ENCODE data around the gene FNDC3B.
"Not testable (repeated sequence)": the region's sequence is repeated elsewhere in the genome, so short reads cannot be mapped to it uniquely, and the experiment has no call there.

The FNDC3B gene

DNA sequence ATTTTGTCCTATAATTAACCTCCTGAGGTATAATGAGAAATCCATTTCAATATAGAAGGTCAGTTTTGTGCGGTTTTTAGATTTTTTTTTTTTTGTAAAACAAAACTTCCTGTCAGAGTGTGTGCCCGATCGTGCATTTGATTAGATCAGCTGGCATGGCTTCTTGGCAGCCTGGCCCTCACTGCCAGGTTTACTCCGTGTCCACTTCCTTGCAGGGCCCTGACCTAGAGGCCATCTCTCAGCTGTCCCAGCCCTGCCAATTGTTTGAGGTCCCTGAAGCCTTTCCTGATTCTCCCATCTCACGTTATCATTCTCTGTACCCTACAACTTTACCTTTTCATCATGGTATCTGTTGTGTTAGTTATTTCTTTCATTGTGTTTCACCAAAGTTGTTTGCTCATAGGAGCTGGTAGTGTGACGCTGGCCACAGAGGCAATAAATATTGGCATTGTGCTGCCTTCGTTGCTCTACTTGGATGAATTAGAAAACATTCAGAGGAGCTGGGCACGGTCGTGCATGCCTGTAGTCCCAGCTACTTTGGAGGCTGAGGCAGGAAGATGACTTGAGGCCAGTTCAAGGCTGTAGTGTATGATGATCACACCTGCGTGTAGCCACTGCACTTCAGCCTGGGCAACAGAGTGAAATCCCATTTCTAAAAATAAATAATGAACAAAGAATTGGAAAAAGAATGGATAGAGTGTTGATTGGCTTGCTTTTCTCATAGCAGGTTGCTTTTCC, 206.9 kb downstream of the FNDC3B start:
- DNase-seq, result no peak

DNA sequence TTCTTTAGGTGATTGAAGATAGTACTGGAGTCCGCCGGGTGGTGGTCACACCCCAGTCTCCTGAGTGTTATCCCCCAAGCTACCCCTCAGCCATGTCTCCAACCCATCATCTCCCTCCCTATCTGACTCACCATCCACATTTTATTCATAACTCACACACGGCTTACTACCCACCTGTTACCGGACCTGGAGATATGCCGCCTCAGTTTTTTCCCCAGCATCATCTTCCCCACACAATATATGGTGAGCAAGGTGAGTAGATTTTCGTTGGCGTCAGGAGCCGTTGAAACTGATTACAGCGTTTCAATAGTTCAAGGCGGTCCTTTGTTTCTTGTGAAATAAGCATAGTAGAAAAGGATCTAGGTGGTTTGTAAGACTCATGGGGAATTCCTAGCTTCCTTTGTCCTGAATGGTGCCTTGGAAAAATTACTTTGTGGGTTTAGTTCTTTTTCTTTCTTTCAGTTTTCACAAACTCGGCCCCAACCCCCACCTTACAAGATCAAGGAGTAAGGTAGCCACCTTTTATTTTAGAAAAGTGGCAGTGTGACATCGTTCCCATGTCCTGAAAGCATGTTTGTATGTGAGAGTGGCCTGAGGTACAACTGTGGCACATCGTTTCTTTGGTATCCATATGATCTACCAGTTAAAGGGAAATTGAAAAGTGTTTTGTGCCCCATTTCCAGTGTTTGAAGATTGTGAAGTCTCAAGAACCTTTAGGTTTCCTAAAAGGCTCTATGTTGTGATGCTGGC, 208.3 kb downstream of the FNDC3B start:
- no peak for DNase-seq

DNA sequence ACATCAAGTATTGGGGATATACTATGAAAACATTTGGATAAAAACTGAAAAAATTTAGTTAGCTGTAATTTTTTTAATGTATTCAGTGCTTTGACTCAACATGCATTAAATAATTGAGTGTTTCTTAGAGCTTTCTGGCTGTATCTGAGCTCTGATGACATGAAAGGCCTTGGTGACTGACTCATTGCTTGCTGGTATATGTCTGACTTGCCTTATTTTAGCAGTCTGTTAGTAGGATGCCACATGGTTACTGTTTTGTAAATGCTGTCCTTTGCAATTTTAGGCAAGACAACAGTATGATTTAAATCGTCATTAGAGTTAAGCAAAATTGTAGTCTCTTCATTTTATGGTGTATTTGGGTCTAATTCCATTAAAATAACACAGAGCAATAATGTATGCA, 209.7 kb downstream of the FNDC3B start:
- DNase-seq, result no peak

DNA sequence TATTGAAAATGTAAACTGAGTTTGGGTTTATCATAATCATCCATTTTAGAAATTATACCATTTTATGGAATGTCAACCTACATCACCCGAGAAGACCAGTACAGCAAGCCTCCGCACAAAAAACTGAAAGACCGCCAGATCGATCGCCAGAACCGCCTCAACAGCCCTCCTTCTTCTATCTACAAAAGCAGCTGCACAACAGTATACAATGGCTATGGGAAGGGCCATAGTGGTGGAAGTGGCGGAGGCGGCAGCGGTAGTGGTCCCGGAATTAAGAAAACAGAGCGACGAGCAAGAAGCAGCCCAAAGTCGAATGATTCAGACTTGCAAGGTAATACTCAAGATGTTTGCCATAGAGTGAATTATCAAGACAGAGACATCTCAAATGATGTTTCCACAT, 211.8 kb downstream of the FNDC3B start:
- DNase-seq, result no peak

- DNase-seq, result no peak
These were observed 213.8 kb downstream of the FNDC3B start for GRCh38 chr3:172253200-172253599.

GRCh38 chr3:172254542-172254941, 215.2 kb downstream of the FNDC3B start:
- DNase-seq, result no peak

GRCh38 chr3:172255321-172255720, 215.9 kb downstream of the FNDC3B start:
- not testable (repeated sequence) for DNase-seq

DNA sequence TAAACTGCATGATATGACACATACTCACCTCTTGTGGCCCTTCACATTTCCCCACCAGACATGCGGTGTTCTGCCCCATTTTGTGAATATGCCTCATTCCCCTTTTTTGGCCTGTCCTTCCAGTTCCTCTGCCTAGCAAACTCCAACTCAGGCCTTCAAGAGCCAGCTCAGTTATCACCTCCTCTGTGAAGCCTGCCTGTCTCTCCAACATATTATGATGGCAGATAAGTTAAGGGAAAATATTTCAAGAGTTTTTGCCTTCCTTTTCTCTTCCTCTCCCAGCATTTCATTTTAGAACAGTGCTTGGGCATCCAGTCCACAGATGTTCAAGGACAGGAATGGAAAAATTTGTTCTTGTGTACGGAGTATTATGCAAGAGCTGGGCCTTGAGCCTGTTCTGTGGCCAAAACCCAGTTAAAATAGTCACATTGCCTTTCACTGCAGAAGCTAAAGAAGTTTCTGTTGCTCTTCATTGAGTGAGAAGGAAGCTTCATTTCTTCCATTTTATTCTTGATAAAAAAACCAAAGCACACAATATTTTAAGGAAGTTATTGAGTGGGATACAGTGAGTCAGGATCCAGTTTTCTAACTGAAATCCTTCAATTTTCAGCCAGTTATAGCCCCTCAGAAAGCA, 216.8 kb downstream of the FNDC3B start:
- DNase-seq, result no peak

GRCh38 chr3:172257648-172258400, 218.4 kb downstream of the FNDC3B start:
- no peak for DNase-seq

DNA sequence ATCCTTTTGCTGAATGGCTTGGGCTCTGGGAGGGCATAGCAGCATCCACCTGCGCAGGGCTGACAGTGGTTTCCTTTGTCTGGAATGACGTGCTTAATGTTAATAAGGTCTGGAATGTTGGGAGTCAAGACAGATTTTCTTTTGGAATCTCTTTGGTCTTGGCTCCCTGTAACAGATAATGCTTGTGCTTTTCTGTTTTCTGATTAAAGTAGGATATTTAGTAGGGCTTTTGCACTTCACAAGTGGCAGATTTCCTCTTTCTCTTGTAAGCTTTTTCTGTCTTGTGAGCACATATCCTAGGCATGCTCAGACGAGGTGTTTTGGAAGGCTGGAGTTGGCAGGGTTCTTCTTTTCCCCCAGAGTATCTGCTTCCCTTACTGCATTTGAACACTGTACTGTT, 219.2 kb downstream of the FNDC3B start:
- no peak for DNase-seq

GRCh38 chr3:172259111-172259541, 219.7 kb downstream of the FNDC3B start:
- no peak for DNase-seq

DNA sequence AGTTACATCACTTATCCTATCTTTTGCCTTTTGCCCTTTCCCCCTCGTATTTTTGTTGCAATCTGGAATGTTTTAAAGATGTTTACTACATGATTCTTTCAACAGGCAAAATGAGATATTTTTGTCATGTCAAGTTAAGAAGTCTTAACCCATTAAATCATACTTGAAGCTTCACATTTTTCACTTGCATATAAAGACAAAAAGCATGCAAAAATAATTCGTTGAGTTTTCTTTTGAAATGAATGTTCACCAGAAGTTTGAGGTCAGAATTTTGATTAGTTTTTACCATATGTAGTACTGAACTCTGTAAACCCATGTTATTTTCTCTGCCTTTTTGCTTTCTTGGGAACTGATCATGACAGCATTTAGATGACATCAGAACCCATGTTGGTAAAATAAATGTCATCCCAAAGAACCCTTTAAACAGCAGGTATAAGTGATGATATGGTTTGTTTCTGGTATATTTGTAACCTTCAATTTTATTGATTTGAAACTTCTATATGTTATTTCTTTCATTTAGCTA, 220.4 kb downstream of the FNDC3B start:
- no peak for DNase-seq

DNA sequence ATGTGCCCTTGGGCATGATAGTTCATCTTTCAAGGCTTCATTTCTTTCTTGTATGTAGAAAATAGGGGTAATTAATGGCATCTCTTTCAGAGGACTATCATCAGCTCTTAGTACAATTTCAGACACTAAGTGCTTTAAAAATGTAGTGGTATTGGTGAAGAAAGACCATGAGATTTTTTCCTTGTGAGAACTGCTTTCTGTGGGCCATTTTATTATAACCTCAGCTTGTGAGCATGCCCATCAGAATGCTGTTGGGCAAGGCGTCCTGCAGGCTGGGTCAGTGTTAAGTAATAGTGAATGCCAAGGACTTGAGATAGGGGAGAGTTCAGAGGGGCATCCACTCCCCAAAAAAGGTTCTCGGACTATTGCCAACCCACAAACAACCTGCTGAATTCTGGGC, 221.0 kb downstream of the FNDC3B start:
- DNase-seq, result no peak

- no peak for DNase-seq
These were observed 221.7 kb downstream of the FNDC3B start for GRCh38 chr3:172261054-172261453.

- no peak for DNase-seq
These were observed 223.7 kb downstream of the FNDC3B start for GRCh38 chr3:172262991-172263608.

DNA sequence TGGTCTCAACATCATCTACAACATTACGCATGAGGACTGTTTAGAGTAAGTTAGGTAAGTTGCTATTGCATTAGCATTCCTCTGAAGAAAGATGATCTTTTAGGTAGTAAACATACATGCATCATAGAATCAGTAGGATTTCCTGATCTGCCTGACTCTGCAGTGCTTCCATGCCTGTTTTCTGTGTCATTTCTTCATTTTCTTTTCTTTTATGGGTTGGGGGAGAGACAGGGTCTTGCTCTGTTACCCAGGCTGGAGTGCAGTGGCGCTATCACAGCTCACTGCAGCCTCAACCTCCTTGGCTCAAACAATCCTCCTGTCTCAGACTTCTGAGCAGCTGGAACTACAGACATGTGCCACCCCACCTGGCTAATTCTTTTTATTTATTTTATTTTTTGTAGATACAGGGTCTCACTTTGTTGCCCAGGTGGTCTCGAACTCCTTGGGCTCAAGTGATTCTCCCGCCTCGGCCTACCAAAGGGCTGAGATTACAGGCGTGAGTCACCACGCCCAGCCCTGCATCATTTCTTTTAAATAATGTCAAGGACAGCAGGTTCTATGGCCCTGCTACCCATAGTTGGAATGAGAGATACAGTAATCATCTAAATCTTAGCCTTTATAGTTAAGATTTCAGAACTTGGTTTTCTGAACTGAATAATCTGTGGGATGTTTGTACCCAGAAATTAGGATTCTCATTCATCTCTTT, 224.6 kb downstream of the FNDC3B start:
- DNase-seq, result no peak

DNA sequence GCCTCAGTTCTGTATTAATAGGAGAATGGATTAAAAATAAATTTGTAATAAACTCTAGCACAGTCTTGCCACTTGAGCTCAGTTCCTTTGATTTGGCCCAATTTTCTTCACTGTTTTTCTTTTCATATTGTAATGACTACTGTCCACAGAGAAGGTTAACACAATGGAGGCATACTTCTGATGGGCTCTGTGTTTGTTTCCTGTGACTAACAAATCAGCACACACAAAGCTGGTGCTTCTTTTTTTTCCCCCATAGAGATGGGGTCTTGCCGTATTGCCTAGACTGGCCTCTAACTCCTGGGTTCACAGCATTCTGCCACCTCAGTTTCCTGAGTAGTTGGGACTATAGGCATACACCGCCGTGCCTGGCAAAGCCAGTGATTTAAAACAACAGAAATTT, 226.7 kb downstream of the FNDC3B start:
- DNase-seq, result no peak

- DNase-seq, result no peak
These were observed 229.0 kb downstream of the FNDC3B start for GRCh38 chr3:172268425-172268824.

GRCh38 chr3:172268868-172269267, 229.5 kb downstream of the FNDC3B start:
- no peak for DNase-seq

GRCh38 chr3:172270557-172271166, 231.3 kb downstream of the FNDC3B start:
- no peak for DNase-seq

- DNase-seq, result no peak
These were observed 232.1 kb downstream of the FNDC3B start for GRCh38 chr3:172271386-172271976.
